Middle frontal gyrus (tissue), 1 donor: ENCODE data around the gene NSUN7.
"Not testable (repeated sequence)": the region's sequence is repeated elsewhere in the genome, so short reads cannot be mapped to it uniquely, and the experiment has no call there.

ENCODE experiments used
- DNase-seq: peaks from one replicate; pipeline ENCODE4 v3.0.0-alpha.2; 2015; ENCODE audit warnings: low spot score; ENCODE audit errors: extremely low spot score

Gene NSUN7, protein sequence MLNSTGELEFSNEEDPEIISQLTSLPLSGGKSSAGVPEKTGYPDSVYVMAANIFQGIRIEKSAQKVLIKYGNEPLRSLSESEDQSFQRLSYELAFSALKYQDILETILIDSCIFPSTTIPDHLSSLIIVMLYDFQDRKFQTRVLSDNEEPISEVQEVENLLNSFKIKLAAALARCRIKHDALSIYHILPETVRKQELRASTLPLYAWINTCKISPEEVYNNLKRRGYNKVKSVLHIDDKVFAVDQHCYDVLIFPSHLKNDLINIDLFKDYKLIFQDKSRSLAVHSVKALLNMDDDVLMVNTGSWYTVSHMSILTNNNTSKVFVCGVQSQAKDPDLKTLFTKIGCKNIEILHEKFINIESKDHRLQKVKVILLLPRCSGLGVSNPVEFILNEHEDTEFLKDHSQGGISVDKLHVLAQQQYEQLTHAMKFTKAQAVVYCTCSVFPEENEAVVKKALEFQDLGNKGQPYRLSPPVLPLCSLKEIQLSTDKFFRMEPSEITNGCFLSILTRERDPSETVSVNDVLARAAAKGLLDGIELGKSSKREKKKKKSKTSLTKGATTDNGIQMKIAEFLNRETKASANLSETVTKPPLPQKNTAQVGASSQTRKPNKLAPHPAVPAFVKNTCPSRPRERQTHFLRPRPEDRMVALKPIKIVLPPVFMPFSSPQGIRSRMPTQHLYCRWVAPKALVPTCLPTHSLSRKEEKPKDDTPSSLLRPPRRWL

GRCh38 chr4:40749717-40750460 is at the start of gene NSUN7:
Gene NSUN7 (plus strand): TSS chr4:40749955. CDS start chr4:40750694, 739 bp downstream.
- DNase-seq: no peak

GRCh38 chr4:40702137-40702799 is 47.5 kb upstream of the NSUN7 start:
- DNase-seq: no peak

GRCh38 chr4:40702800-40703151 is 47.0 kb upstream of the NSUN7 start:
- no peak for DNase-seq

DNA sequence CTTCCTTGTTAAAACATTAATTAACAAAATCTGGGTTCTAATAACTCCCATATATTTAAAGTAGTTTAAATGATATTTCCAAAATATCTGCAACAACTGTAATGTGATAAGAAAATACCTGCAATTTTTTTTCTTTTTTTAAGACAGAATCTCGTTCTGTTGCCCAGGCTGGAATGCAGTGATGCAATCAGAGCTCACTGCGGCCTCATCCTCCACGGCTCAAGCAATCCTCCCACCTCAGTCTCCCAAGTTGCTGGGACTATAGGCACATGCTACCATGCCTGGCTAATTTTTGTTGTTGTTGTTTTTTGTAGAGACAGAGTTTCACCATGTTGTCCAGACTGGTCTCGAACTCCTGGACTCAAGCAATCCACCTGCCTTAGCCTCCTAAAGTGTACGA is 45.7 kb upstream of the NSUN7 start:
- no peak for DNase-seq

- no peak for DNase-seq
Measured at GRCh38 chr4:40710484-40711254, 39.1 kb upstream of the NSUN7 start.

GRCh38 chr4:40713001-40713400 is 36.8 kb upstream of the NSUN7 start:
- DNase-seq: not testable (repeated sequence)

- no peak for DNase-seq
Measured at GRCh38 chr4:40713798-40714197, 36.0 kb upstream of the NSUN7 start.

GRCh38 chr4:40718586-40718985 is 31.2 kb upstream of the NSUN7 start:
- no peak for DNase-seq

DNA sequence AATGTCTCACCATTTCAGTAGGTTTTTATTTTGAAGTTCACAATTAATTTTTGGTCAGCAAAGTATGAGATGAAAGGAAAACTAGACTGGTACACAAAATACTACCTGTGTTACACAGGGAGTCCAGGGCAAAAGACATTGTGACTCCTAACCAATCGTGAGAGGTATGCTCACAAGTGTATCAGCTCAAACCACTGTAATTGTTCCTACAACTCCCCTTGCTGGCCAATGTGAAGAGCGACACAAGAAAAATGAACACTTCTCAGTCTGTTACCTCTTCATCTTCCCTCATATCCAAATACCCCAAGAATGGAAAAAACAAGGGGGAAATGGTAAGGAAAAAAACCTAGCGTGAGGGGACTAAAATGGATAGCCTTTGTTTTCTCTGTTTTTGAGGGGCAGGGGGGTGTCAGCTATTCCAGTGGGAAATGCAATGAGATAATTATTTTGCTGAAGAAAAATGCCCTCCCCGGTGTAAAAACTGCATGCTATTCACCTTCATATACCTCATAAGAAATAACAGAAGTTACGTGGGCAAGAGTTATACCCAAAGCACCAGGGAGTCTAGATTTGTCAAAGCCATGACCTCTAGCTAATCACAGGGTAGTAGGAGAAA is 30.6 kb upstream of the NSUN7 start:
- DNase-seq: no peak

- no peak for DNase-seq
Measured at GRCh38 chr4:40720351-40720750, 29.4 kb upstream of the NSUN7 start.

DNA sequence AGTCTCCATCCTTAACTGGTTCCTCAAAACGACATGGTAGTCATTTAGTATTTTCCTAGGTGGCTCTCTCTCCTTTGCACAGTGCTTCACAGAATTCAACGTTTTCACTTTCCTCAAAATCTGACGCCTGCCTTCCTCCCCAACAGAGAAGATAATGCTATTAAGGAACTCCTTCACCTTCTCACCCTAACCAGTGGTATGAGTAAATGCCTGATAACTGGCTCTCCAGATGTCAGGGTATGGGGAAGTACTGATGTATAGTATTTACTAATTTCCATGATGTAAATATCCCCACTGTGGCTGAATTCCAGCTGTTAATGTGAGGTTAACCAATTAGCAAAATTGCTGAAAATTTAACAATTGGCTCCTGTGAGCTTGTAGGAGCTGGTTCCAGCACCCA is 28.8 kb upstream of the NSUN7 start:
- no peak for DNase-seq

DNA sequence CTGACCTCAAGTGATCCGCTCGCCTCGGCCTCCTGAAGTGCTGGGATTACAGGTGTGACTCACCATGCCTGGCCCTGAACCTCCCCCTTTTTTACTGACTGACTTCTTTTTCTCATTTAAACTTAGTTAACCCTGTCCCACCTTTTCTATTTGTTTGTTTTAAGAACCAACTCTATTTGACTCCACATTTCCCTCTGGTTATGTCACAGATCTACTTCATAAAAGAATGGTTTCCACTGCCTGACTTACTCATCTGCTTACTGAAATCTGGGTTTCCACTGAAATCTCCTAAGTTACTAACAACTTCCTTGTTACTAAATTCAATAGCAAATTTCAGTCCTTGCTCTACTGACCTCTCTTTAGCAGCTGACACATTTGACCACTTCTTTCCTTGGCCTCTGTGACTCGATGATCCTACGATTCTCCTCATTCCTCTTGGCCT is 28.0 kb upstream of the NSUN7 start:
- DNase-seq: no peak

GRCh38 chr4:40722576-40723161 is 27.1 kb upstream of the NSUN7 start:
- DNase-seq: no peak

- DNase-seq: no peak
Measured at GRCh38 chr4:40723728-40724127, 26.0 kb upstream of the NSUN7 start.

GRCh38 chr4:40728333-40728732 is 21.4 kb upstream of the NSUN7 start:
- DNase-seq: no peak

GRCh38 chr4:40729555-40729954 is 20.2 kb upstream of the NSUN7 start:
- no peak for DNase-seq

DNA sequence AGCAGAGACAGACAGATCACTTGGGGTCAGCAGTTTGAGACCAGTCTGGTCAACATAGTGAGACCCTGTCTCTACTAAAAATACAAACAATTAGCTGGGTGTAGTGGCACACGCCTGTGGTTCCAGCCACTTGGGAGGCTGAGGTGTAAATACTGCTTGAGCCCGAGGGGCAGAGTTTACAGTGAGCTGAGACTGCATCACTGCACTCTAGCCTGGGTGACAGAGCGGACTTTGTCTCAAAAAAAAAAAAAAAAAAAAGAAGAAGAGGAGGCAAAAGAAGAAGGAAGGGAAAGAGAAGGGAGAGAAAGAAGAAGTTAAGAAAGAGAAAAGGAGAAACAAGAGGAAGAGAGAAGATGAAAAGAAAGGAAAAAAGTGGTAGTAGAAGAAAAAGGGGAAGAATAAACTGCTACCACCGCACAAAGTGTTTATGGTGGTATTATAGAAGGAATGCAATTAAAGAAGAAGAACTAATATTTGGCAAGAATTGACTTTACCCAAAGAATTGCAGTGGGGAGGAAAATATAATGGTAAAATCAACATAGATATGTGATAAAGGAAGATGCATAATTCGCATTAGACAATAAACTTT is 19.6 kb upstream of the NSUN7 start:
- DNase-seq: no peak

GRCh38 chr4:40731361-40731760 is 18.4 kb upstream of the NSUN7 start:
- DNase-seq: no peak

GRCh38 chr4:40731792-40732245 is 17.9 kb upstream of the NSUN7 start:
- DNase-seq: no peak
